Hepatocyte (in vitro differentiated cells): ENCODE measurements around the gene OPTC. TPM values are rescaled to one million over a fixed set of nuclear protein-coding genes. Genes with fewer than 3 reads are reported as not detected.

Experiments
- DNase-seq: peaks from one replicate; pipeline ENCODE4 v3.0.0-alpha.2; 2016; ENCODE audit warnings: low spot score
- H2AFZ ChIP-seq: fragments of 200-600 bp; sonication (generic); 2 replicates; pipeline ENCODE4 v1.6.0; 2016; ENCODE audit warnings: antibody characterized with exemption, mild to moderate bottlenecking
- H3K27ac ChIP-seq: fragments of 200-600 bp; sonication (generic); 2 replicates; pipeline ENCODE4 v1.5.1; 2016; ENCODE audit warnings: mild to moderate bottlenecking
- H3K27me3 ChIP-seq: fragments of 200-600 bp; sonication (generic); 2 replicates; pipeline ENCODE4 v1.6.1; 2016
- H3K36me3 ChIP-seq: fragments of 200-600 bp; sonication (generic); replicated peaks from 2 replicates; pipeline ENCODE4 v1.5.1; 2016; ENCODE audit warnings: low read depth; ENCODE audit not compliant: insufficient read depth
- H3K4me1 ChIP-seq: fragments of 200-600 bp; sonication (generic); 2 replicates; pipeline ENCODE4 v1.5.1; 2016; ENCODE audit warnings: mild to moderate bottlenecking, moderate library complexity; ENCODE audit not compliant: insufficient read depth
- H3K4me2 ChIP-seq: fragments of 200-600 bp; sonication (generic); 2 replicates; pipeline ENCODE4 v1.6.0; 2016
- H3K4me3 ChIP-seq: fragments of 200-600 bp; sonication (generic); 2 replicates; pipeline ENCODE4 v1.5.1; 2016; ENCODE audit warnings: mild to moderate bottlenecking
- H3K79me2 ChIP-seq: fragments of 200-600 bp; sonication (generic); 2 replicates; pipeline ENCODE4 v1.6.0; 2017; ENCODE audit warnings: mild to moderate bottlenecking
- H3K9me2 ChIP-seq: fragments of 200-600 bp; sonication (generic); replicated peaks from 2 replicates; pipeline ENCODE4 v1.6.0; 2017; ENCODE audit warnings: mild to moderate bottlenecking; ENCODE audit not compliant: insufficient read depth
- H3K9me3 ChIP-seq: fragments of 200-600 bp; sonication (generic); 2 replicates; pipeline ENCODE4 v1.5.1; 2016; ENCODE audit warnings: low read depth, mild to moderate bottlenecking
- H4K20me1 ChIP-seq: fragments of 200-600 bp; sonication (generic); 2 replicates; pipeline ENCODE4 v1.6.0; 2016; ENCODE audit warnings: mild to moderate bottlenecking; ENCODE audit not compliant: insufficient read depth, poor library complexity, severe bottlenecking
- EZH2 ChIP-seq: fragments of 200-600 bp; sonication (generic); IDR thresholded peaks from 2 replicates; pipeline ENCODE4 v1.6.1; 2016; ENCODE audit warnings: antibody characterized with exemption, mild to moderate bottlenecking, borderline replicate concordance
- EZH2phosphoT487 ChIP-seq: fragments of 200-600 bp; sonication (generic); IDR thresholded peaks from one replicate; pipeline ENCODE4 v1.6.1; 2018; ENCODE audit warnings: antibody characterized with exemption, mild to moderate bottlenecking, low read depth, moderate library complexity; ENCODE audit not compliant: unreplicated experiment, severe bottlenecking
- WGBS: methylation state at CpG from one replicate; pipeline ENCODE4 v1.1.6; 2016; ENCODE audit warnings: low lambda C conversion rate; ENCODE audit errors: missing lambda C conversion rate; 5-methylcytosine and 5-hydroxymethylcytosine counted together
- polyA plus RNA-seq: library from polyadenylated mRNA; unstranded; fragments of >200 nt; fragmentation: Nextera tagmentation; extraction: Ambion mirVana; gene quantifications from 2 replicates; pipeline ENCODE4 v1.2.1, GENCODE V29; 2016
- total RNA-seq: library from RNA; depleted of rRNA; stranded (reverse); fragments of >200 nt; gene quantifications from 2 replicates; pipeline ENCODE4 v1.2.3, GENCODE V29; 2014
- TF ChIP-seq, protein P1 (sequence below): fragments of 200-600 bp; sonication (generic); IDR thresholded peaks from 2 replicates; pipeline ENCODE4 v1.5.1; 2016; ENCODE audit warnings: antibody characterized with exemption, mild to moderate bottlenecking; ENCODE audit not compliant: poor library complexity

The OPTC gene
- total and polyA plus RNA-seq, 2 experiments from 2014 or later, result 0.28 TPM; not detected in 1

DNA sequence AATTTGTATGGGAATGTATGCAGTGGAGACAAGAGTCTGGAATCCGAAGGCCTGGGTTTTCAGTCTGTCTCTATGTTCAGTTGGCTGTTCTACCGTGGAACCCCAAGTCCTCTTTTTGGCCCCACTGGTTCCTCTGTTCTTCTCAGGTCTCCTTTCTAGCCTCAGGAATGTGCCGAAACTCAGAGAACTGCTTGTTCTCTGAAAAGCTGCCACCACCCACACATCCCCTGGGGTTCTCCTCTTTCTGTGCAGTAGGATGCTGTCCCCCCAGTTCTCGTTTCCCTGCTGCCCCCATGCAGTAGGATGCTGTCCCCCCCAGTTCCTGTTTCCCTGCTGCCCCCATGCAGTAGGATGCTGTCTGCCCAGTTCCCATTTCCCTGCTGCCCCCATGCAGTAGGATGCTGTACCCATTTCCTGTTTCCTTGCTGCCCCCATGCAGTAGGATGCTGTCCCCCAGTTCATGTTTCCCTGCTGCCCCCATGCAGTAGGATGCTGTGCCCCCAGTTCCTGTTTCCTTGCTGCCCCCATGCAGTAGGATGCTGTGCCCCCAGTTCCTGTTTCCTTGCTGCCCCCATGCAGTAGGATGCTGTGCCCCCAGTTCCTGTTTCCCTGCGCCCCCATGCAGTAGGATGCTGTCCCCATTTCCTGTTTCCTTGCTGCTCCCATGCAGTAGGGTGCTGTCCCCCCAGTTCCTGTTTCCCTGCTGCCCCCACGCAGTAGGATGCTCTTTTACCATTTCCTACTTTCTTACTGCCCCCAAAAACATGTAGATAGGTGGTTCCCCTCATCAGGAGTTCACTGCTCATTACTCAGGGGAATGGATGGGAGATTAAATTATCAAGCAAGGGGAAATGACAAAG is 35.3 kb downstream of the OPTC start:
- no peaks in the 10 kb centered on the region for H3K9me3 ChIP-seq
- no peaks in the 10 kb centered on the region for H3K36me3 ChIP-seq
- H3K4me2 ChIP-seq, result no peak overlapping the region
- no peaks in the 10 kb centered on the region for H3K79me2 ChIP-seq
- H3K9me2 ChIP-seq, result no peaks in the 10 kb centered on the region
- no peaks in the 10 kb centered on the region for H3K27me3 ChIP-seq
- no peaks in the 10 kb centered on the region for H4K20me1 ChIP-seq
- H3K4me1 ChIP-seq, result peaks cover 19% of the 10 kb centered on the region
- no peak for DNase-seq
- TF ChIP-seq EZH2phosphoT487 (no peak), EZH2 (no peak)
- TF ChIP-seq, protein P1, sequence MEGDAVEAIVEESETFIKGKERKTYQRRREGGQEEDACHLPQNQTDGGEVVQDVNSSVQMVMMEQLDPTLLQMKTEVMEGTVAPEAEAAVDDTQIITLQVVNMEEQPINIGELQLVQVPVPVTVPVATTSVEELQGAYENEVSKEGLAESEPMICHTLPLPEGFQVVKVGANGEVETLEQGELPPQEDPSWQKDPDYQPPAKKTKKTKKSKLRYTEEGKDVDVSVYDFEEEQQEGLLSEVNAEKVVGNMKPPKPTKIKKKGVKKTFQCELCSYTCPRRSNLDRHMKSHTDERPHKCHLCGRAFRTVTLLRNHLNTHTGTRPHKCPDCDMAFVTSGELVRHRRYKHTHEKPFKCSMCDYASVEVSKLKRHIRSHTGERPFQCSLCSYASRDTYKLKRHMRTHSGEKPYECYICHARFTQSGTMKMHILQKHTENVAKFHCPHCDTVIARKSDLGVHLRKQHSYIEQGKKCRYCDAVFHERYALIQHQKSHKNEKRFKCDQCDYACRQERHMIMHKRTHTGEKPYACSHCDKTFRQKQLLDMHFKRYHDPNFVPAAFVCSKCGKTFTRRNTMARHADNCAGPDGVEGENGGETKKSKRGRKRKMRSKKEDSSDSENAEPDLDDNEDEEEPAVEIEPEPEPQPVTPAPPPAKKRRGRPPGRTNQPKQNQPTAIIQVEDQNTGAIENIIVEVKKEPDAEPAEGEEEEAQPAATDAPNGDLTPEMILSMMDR, result no peak
- WGBS, result 89% methylated on average over 6 of the region's 6 CpGs
- H2AFZ ChIP-seq, result no peak overlapping the region
- no peak overlapping the region for H3K4me3 ChIP-seq
- no peak overlapping the region for H3K27ac ChIP-seq

DNA sequence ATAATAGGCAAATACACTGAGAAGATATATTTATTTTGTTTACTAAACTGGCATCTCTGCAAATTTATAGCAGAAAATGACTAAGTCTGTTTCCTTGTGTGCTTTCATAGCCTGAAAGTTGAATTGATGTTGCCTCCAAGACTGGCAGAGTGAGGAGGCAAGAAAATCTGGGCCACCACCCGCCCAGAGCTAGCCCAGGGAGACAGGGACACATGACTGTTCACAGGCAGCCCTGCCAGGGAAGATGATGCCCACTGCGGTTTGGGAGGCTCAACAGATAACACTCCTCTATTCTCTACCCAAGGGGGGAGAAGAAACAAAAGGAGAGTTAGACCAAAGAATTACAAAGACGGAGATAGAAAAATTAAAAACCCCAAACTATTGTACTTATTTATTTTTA is 37.1 kb downstream of the OPTC start:
- no peak for DNase-seq
- WGBS, result 97% methylated on average over 3 of the region's 3 CpGs
- Histone ChIP-seq H3K36me3 (no peaks in the 10 kb centered on the region), H3K4me2 (no peak overlapping the region), H3K9me2 (no peaks in the 10 kb centered on the region), H3K27me3 (no peaks in the 10 kb centered on the region), H3K9me3 (no peaks in the 10 kb centered on the region), H3K4me3 (no peak overlapping the region), H3K27ac (no peak overlapping the region), H4K20me1 (no peaks in the 10 kb centered on the region), H2AFZ (no peak overlapping the region), H3K79me2 (no peaks in the 10 kb centered on the region), H3K4me1 (peaks cover 30% of the 10 kb centered on the region)
- TF ChIP-seq EZH2 (no peak), EZH2phosphoT487 (no peak)
- TF ChIP-seq, protein P1, result no peak

DNA sequence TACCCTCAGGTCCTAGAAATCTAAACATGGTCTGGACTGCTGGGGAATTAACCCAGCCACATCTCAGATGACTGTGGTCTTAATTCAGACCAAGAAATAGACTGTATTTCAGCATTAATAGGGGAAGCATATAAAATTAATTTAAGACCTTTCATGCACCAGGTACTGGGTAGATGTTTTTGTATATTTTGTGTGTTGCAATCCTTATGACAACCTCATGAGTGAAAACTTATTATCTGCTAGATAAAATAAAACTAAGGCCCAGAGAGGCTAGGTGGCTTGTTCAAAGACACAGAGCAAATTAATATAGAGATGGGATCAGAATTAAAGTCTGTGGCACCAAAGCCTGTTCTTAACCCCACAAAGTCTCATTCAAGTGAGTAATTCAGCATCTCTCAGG is 40.1 kb downstream of the OPTC start:
- no peaks in the 10 kb centered on the region for H3K9me3 ChIP-seq
- H3K9me2 ChIP-seq, result no peaks in the 10 kb centered on the region
- no peak for DNase-seq
- no peak overlapping the region for H3K4me2 ChIP-seq
- H4K20me1 ChIP-seq, result no peaks in the 10 kb centered on the region
- H3K4me1 ChIP-seq, result peaks cover 44% of the 10 kb centered on the region
- H3K4me3 ChIP-seq, result no peak overlapping the region
- H3K79me2 ChIP-seq, result no peaks in the 10 kb centered on the region
- no peak overlapping the region for H2AFZ ChIP-seq
- H3K27me3 ChIP-seq, result no peaks in the 10 kb centered on the region
- TF ChIP-seq EZH2, result no peak
- TF ChIP-seq EZH2phosphoT487, result no peak
- TF ChIP-seq, protein P1, result no peak
- peak overlapping the region; percentile 82 for H3K27ac ChIP-seq
- H3K36me3 ChIP-seq, result no peaks in the 10 kb centered on the region
